Measurements from ENCODE around the gene HSPA9. TPM values are rescaled to one million over a fixed set of nuclear protein-coding genes. Genes with fewer than 3 reads are reported as not detected.

The HSPA9 gene
- total and polyA plus RNA-seq, 2 of the 13 experiments (the other 11 are each of a cell fraction or from before 2014, with no cell fraction given): 165 to 478 TPM

- TF ChIP-seq ERF (CRISPR knock-in tag; IDR thresholded peaks at IDR 0.05) (peak; percentile 49), ZBTB37 (CRISPR knock-in tag; IDR thresholded peaks at IDR 0.05) (0 out of 2 replicates have a peak, but pooled peaks have one; percentile 21), MEF2D (CRISPR knock-in tag; IDR thresholded peaks at IDR 0.05) (peak; percentile 62; the same call in 1 of the 2 replicates), IKZF5 (CRISPR knock-in tag; IDR thresholded peaks at IDR 0.05) (peak; percentile 74), NKX3-1 (CRISPR knock-in tag; IDR thresholded peaks at IDR 0.05) (peak; percentile 71), ZNF75D (CRISPR knock-in tag; IDR thresholded peaks at IDR 0.05; ENCODE audit: borderline replicate concordance) (peak; percentile 79; the same call in 1 of the 2 replicates), FIP1L1 (IDR thresholded peaks at IDR 0.05; ENCODE audit: borderline replicate concordance, insufficient read depth, low read depth, low read length) (no peak), ZNF12 (CRISPR knock-in tag; IDR thresholded peaks at IDR 0.05) (0 out of 2 replicates have a peak, but pooled peaks have one; percentile 25), ZNF274 (CRISPR knock-in tag; IDR thresholded peaks at IDR 0.05) (0 out of 2 replicates have a peak, but pooled peaks have one; percentile 13), ZFP41 (CRISPR knock-in tag; IDR thresholded peaks at IDR 0.05; ENCODE audit: borderline replicate concordance) (no peak), ZC3H4 (CRISPR knock-in tag; IDR thresholded peaks at IDR 0.05; ENCODE audit: borderline replicate concordance) (peak; percentile 62; the same call in 1 of the 2 replicates), KLF15 (CRISPR knock-in tag; IDR thresholded peaks at IDR 0.05; ENCODE audit: borderline replicate concordance) (no peak; the same call in 1 of the 2 replicates), CHD4 (IDR thresholded peaks at IDR 0.05; ENCODE audit: borderline replicate concordance, low read length) (no peak), ZNF879 (CRISPR knock-in tag; IDR thresholded peaks at IDR 0.05) (peak; percentile 66), GATAD1 (CRISPR knock-in tag; IDR thresholded peaks at IDR 0.05) (peak; percentile 85), ZSCAN12 (CRISPR knock-in tag; IDR thresholded peaks at IDR 0.05) (no peak), CAMTA2 (CRISPR knock-in tag; IDR thresholded peaks at IDR 0.05; ENCODE audit: borderline replicate concordance) (peak; percentile 37; the same call in 1 of the 2 replicates), NFATC3 (CRISPR knock-in tag; IDR thresholded peaks at IDR 0.05) (peak; percentile 57; the same call in 1 of the 2 replicates), IKZF4 (CRISPR knock-in tag; IDR thresholded peaks at IDR 0.05; ENCODE audit: borderline replicate concordance, low read depth, not compliant biosample characterization) (peak; percentile 54), HOXA9 (CRISPR knock-in tag; IDR thresholded peaks at IDR 0.05; ENCODE audit: borderline replicate concordance) (no peak; the same call in 1 of the 2 replicates), PLRG1 (conservative IDR thresholded peaks at IDR 0.05) (no peak), CSRNP2 (CRISPR knock-in tag; conservative IDR thresholded peaks at IDR 0.05; ENCODE audit: low read depth) (no peak), RFX1 (IDR thresholded peaks at IDR 0.05) (no peak)
- TF ChIP-seq, protein P1, sequence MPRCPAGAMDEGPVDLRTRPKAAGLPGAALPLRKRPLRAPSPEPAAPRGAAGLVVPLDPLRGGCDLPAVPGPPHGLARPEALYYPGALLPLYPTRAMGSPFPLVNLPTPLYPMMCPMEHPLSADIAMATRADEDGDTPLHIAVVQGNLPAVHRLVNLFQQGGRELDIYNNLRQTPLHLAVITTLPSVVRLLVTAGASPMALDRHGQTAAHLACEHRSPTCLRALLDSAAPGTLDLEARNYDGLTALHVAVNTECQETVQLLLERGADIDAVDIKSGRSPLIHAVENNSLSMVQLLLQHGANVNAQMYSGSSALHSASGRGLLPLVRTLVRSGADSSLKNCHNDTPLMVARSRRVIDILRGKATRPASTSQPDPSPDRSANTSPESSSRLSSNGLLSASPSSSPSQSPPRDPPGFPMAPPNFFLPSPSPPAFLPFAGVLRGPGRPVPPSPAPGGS (CRISPR knock-in tag; IDR thresholded peaks at IDR 0.05): peak; percentile 83
These were observed at the start of gene HSPA9 (continued) for GRCh38 chr5:138575194-138576015.
